Esophagus muscularis mucosa (tissue), 3 donors: Measurements from ENCODE around the gene RABAC1.

ENCODE experiments used
- CTCF ChIP-seq, 3 experiments: fragments of 200-600 bp in 2 of 3; fragments of 450-650 bp in 1 of 3; sonication (generic) in 2 of 3; IDR thresholded peaks; one replicate each; pipeline ENCODE4 v1.5.1; 2017 to 2019; ENCODE audit warnings: antibody characterized with exemption in 3 of 3, mild to moderate bottlenecking in 2 of 3, moderate library complexity in 1 of 3
- EP300 ChIP-seq: sonication (generic); formaldehyde crosslinking; IDR thresholded peaks from one replicate; pipeline ENCODE4 v1.6.1; 2017; ENCODE audit warnings: antibody characterized with exemption

- TF ChIP-seq CTCF (IDR thresholded peaks at IDR 0.05), result no peak
- no peak for TF ChIP-seq EP300
These were observed 46.1 kb downstream of the RABAC1 start for GRCh38 chr19:41912899-41913537.
